Non-pigmented ciliary epithelial cell (primary cell): ENCODE results near the gene DGAT2.
"Not testable (repeated sequence)": the region's sequence is repeated elsewhere in the genome, so short reads cannot be mapped to it uniquely, and the experiment has no call there.

Experiments
- DNase-seq: peaks from one replicate; pipeline ENCODE4 v3.0.0-alpha.2; 2010; ENCODE audit warnings: low read depth

DGAT2 gene

GRCh38 chr11:75754933-75755332, 13.6 kb upstream of the DGAT2 start:
- not testable (repeated sequence) for DNase-seq

DNA sequence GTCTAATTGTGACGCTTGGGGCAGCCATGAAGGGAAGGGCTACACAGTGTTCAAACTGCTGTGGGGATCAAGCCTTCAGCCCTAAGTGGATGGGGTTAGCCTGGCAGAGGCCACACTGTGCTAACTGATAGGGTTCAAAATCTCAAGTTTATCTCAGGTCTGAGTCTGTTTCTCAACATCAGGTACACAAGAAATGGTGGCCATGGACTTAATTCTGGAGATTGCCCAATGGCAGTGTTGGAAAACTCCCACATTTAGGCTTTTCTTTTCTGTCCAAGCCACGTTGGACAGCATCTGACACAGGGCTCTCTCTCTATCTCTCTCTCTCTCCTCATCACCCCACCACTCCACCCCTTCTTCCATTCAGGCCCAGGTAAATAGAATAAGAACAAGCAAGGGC, 10.9 kb upstream of the DGAT2 start:
- DNase-seq, result no peak

DNA sequence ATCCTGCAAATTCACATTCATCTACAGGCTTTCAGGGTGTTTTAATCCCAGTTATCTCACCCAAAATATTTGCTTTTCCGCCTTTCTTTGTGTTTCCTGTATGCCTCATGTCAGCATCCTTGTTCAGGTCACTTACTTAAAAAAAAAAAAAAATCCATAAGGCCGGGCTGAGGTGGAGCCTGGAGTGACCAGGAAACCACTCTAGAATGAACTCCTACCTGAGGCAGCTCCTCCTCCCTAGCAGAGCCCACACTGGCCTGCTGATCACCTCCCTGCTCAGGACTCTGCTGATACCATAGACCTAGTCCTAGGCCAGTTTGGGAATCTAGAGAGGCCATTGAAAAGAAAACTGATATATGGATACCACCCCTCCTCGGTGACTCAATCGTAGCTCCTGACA, 8.7 kb upstream of the DGAT2 start:
- no peak for DNase-seq

DNA sequence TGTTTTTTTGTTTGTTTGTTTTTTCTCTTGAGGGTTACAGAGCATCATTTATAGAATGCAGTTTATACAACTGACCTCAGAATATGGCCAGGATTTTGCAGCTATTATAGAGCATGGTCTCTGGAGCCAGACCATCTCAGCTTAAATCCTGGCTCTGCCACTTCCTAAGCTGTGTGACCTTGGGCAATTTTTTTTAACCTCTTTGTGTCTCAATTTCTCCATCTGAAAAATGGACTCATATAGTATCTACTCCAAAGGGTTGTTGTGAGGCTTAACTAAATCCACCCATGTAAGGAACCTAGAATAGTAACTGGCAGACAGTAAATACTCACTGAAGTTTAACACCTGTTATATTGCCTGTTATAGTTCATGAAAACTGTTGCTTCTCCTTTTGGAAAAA, 8.3 kb upstream of the DGAT2 start:
- DNase-seq, result no peak

- peak; percentile 15 for DNase-seq
These were observed 7.7 kb upstream of the DGAT2 start for GRCh38 chr11:75760710-75761493.

DNA sequence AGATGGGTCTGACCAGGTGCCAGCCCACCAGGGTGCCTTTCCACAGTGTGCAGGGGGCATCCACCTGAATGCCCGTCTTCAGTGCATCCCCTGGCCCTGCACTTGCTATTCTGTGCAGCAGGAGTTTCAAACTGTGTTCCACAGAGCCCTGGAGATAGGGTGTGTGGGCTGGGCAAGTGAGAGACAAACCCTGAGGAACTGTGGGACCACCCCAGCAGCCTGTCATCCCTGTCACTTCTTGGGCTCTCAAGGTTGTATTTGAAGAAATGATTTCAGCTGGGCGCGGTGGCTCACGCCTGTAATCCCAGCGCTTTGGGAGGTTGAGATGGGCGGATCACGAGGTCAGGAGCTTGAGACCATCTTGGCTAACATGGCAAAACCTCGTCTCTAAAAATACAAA, 6.4 kb upstream of the DGAT2 start:
- no peak for DNase-seq

DNA sequence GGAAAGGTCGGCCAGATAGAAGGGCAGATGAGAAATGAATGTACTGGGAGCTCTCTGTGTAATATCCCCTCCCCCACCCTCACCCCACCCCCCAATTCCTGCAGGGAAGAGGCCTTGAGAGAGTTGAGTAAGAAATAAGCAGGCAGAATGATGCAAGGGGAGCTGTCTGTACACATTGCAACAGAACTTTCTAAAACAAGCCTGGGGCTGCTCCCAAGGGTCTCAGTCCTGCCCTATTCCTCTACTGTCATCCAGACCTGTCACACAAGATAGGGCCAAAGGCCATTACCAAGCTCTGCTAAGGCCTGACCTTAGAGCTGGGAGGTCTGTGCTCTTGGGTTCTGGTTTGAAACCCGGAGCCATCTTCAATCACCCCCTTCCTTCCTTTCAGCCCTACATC, 5.7 kb upstream of the DGAT2 start:
- DNase-seq, result no peak

- no peak for DNase-seq
These were observed 4.7 kb upstream of the DGAT2 start for GRCh38 chr11:75763846-75764245.

DNA sequence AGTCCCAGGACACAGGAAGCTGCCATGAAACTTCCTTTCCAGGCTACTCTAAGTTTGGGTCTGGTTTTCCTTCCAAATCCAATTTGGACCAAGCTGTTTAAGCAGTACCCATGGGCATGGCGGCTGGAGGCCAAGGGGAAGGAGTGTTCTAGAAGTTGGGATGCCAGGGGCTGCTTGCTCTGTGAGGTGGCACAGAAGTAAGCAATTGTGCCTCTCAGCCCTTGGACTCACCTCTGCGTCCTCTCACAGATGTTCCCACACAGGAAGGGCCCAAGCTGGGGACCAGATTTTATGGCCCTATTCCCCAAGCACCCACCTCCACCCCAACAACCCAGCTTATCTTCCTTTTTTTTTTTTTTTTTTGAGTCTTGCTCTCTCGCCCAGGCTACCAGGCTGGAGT, 3.5 kb upstream of the DGAT2 start:
- no peak for DNase-seq

DNA sequence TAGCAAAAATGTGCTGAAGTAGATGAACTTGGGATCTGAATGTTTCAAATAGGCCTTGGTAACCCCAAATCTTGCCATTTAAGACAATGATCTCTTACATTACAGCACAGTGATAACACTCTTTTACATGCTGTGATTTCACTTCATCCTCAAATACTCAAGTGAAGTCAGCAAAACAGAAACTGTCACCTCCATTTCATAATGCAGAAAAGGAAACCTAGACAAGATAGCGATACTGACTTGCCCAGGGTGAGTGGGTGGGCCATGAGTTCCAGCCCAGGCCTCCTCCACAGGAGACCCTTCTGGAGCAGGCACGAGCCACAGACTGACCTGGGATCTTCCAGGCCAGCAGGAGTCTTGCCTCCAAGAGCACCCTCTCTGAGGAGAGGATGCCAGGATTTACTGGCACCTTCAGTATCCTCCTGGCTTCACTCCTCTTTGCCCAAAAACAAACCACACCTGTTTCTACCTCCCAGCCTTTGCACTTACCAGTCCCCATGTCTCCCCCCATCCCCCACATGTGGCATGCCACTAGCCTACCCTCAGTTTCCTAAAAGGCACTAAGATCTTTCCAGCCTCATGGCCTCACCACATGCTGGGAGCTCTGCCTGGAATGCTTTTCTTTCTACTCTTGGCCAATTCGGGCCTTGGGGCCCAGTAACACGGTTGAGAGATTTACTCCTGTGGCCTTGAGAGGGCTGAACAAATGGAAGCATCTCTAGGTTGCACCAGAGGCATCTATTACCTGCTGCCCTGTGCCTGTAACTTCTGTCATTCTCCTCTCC, 1.9 kb upstream of the DGAT2 start:
- no peak for DNase-seq

DNA sequence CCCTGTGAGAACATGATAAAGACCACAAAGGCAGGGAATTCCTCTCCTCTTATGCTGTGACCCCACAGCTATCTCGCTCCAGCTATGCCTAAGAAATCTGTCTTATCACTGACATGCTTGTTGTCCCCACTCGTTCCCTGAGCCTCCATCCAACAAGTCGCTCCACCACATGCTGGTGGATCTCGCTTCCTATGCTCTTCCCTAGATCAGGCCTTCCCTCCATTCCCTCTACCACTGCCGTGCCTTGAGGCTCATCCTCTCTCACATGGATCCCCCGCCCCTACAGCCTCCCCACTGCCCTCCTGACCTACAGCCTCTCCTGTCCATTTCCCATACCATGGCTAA, 1.4 kb upstream of the DGAT2 start:
- no peak for DNase-seq

DNA sequence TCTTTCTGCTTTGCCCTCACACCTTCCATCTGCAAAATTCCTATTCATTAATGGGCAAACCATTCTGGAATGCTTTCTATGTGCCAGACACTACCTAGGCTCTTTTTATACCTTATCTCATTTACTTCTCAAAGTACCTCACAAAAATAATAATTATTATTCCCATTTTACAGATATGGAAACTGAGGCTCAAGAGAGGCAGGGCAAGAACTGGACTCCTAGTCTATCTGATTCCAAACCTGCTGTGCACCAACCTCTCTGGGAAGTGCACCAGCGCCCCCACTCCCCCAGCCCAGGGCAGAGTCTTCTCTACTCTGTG, 826 bp upstream of the DGAT2 start:
- no peak for DNase-seq

DNA sequence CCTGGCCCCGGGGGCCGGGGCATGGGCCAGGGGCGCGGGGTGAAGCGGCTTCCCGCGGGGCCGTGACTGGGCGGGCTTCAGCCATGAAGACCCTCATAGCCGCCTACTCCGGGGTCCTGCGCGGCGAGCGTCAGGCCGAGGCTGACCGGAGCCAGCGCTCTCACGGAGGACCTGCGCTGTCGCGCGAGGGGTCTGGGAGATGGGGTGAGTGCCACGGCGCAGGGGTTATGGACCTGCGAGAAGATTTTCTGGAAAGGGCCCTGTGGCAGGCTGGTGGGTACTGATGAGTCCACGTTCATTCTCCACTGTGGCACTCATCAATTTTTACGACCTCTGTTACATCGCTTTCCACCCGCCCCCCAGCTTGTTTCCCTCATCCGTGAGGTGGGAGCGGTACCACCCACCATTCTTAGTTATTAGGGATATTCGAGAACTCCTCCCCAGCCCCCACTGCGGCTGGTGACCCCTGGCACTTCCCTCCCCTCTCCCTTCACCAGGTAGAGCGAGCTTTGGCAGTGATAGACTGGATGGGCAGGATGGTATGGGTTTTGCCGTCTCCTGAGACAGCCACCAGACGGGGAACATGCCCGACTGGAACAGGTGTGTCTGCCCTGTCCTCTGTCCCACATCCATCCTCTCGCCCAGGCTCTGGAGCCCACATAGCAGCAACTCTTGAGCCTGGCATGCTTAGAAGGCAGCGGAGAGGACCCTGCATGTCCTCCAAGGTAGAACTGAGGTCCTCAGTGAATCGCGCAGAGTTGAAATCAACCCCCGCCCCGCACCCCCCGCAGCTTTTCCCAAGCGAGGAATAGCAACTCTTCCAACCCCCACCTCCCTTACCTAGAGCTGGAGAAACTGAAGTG, 562 bp downstream of the DGAT2 start:
- no peak for DNase-seq

- DNase-seq, result no peak
These were observed 1.5 kb downstream of the DGAT2 start for GRCh38 chr11:75770102-75770501.

DNA sequence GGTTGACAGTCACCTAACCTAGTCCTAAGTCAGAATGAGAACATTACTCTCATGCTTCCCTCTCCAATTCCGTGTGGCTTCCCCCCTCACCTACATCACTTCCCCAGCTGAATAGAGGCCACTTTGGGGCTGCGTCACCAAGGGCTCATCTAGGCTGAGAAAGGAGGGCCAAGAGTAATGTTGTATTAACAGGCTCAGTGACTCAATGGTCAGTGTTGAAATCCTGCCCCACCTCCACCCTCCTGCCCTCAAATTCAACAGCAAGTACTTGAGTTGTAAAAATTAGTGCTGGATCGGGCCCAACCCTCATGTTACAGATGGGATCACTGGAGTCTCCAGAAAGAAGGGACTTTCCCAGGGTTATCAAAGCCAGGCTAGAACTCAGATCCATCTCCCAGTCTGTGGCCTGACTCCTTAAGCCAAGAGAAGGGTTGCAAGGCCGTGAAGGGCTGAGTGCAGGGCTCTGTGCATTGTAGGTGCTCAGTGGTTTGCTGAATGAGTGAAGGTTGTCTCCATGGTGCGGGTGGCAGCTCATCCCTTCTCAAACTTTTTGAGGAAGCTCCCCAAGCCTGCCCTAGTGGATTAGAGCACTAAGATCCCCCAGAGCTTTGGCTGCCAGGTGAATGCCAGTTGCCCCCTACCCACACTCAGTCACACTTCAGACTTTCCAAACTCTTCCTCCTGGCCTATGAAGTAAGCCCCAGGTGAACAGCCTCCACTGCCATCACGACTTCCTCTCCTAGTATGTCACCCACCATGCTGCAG, 3.2 kb downstream of the DGAT2 start:
- DNase-seq, result peak; percentile 32

DNA sequence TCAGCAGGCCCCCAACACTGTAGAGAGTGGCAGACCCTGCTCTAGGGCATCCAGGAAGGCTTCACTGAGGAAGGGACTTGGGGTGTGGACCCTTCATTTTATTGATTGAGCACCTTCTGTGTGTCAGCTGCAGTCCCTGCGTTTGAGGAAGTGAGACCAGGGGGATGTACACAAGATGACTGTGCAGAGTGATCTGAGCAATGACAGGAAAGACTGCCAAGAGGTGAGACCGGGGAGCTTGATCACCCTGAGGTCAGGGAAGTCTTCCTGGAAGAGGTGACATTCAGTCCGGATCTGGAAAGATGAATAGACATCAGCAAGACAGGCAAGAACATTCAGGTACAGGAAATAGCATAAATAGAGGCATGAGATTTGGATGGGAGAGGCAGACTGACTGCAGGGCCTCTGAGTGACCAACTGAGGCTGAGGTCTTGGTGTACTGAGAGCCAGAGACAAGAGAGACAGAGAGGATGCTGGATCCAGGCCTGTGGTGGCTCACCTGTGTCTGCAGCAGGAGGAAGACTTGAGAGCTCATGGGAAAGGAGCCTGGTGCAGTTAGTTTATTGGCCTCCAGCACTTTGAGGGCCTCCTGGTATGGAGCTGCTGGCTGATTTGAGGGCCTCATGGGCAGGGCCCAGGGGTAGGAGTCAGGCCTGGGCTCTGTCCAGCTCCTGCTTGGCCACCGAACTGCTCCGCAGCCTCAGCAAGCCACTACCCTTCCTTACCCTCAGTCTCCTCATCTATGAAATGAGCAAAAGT, 5.2 kb downstream of the DGAT2 start:
- DNase-seq, result no peak

GRCh38 chr11:75775056-75775455, 6.5 kb downstream of the DGAT2 start:
- DNase-seq, result no peak

DNA sequence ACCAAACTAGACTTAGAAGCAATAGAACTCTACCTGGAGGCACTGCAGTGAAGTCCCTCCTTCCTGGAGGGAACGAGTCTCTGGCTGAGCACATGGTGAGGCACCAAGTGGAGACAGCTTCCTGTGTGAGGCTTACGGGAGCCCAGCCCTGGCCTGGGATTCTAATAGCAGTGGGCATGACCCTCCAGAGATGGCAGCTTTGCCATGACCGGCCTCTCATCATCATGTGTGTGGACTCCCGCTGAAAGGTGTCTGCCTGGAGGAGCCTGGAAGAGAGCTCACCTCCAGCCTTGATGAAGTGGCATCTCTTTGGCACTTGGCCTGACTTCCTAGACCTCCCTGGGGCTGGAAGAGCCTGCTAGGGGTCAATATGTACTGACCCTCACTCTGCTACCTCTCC, 8.0 kb downstream of the DGAT2 start:
- DNase-seq, result no peak

- DNase-seq, result no peak
These were observed 9.0 kb downstream of the DGAT2 start for GRCh38 chr11:75777461-75778110.

DNA sequence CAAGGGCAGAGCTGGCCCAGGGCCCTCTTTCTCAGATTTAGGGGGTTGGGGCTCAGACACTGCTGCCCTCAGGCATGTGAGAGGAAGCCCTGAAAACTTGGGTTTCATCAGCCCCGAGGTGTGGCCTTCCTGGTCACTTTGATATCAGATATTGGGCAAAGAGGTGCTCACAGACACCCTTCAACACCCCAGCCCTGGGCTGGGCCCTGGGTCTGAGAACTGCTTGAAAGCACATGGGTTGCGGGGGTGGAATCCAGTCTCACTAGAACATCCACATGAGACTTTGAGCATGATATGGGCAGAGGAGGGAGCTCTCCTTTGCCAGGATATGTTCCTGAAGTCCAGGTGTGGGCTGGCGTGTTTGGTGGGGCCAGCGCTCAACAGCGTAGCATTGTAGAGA, 10.4 kb downstream of the DGAT2 start:
- DNase-seq, result no peak

DNA sequence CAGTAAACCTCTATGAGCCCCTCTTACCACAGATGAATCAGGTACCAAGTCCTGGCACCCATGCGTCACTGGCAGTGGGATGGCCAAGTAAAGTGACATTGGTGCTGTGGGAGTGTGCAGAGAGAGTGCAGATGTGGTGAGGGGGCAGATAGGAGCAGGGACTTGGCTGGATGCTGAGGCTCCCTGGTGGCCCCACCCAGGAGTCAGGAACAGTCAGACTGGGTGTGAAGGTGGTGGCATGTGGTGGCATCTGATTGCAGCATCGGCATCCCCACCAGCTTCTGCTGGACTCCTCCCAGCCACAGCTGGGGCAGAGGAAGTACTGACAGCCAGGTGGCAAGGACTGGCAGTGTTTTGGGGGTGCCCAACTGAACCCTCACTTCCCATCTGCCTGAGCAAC, 11.4 kb downstream of the DGAT2 start:
- DNase-seq, result no peak
